Muscle of back (tissue), 11 donors: ENCODE measurements around the gene IGDCC3. TPM values are rescaled to one million over a fixed set of nuclear protein-coding genes. Genes with fewer than 3 reads are reported as not detected.
A peak's percentile ranks its signal among the peaks of the same experiment; 100 is the strongest.

Experiments
- DNase-seq, 3 donors: peaks; one replicate each; pipeline versions ENCODE4 v3.0.0 to v3.0.0-alpha.2; 2013
- polyA plus RNA-seq, 10 donors: library from polyadenylated mRNA; unstranded; fragments of 120-200 nt; gene quantifications; one replicate each; pipeline ENCODE4 v1.2.1, GENCODE V29; 2013; ENCODE audit not compliant: insufficient read length in 10 of 10

Gene IGDCC3
- polyA plus RNA-seq, 10 donors: 1.6 to 3.3 (median 2.8) TPM

- no peak for DNase-seq
These were observed 84.8 kb downstream of the IGDCC3 start for GRCh38 chr15:65292938-65293518.

DNA sequence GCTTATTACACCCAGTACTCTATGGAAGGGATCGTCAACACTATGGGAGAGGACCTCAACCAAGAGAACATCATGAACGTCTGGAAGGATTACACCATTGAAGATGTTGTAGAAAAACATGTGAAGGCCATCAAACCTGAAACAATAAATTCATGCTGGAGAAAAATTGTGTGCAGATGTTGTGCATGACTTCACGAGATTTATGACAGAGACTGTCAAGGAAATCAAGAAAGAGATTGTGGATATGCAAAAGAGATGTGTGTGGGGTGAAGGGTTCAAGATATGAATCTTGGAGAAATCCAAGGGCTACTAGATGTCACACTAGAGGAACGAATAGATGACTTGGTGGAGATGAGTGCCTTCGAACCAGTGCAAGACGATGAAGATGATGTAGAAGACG lies 87.6 kb downstream of the IGDCC3 start:
- no peak for DNase-seq

DNA sequence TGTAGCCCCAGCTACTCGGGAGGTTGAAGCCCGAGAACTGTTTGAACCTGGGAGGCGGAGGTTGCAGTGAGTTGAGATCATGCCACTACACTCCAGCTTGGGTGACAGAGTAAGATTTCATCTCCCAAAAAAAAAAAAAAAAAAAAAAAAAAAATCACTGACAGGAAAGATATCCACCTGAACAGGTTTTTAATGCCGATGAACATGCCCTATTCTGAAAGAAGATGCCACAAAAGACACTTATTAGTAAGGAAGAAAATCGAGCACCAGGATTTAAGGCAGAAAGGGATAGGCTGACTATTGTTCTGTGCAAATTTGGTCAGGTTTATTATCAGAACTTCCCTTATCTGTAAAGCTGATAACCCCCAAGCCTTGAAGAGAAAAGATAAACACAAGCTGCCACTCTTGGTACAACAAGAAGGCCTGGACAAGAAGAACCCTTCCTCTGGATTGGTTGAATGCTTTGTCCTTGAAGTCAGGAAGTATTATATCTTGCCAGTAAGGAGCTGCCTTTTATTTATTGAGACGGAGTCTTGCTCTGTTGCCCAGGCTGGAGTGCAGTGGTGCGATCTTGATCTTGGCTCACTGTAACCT lies 88.4 kb downstream of the IGDCC3 start:
- DNase-seq: no peak

GRCh38 chr15:65287520-65287855 lies 90.3 kb downstream of the IGDCC3 start:
- DNase-seq: no peak

DNA sequence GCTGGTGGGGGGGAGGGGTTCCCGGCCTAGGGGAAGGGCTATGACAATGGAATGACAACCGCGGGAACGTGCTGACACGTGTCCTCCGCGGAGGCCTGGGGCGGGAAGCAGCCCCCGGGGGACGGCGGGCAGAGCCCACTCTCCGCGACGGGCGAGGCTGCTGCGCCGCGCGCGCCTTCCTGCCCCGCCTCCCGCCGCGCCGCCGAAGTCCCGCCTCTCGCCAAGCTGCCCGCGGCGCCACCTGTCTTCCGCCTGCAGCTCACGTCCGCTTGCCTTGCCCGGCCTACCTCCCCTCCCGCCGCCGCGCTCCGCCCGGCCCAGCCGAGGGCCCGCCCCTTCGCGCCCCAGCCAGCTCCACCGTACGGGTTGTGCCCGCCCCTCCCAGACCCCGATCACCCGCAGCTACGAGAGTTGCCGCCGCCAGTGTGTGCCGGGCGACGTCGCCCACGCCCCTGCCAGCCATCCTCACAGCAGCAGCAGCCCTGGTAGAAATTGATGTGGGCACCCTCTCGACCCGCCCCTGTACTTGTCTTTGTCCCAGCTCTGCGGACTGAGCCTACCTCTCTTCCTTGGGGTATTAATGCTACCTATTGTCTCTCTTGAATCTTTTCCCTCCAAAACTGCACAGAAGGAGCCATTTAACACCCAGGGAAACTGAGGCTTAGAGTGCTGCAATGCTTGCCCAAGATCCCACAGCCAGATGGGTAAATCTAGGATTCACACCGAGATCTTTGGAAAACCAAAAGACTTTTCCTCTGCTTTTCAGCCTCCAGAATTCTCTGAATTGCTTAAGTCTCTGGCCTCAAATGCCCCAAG lies 90.9 kb downstream of the IGDCC3 start, which contains the start of gene PARP16:
Gene PARP16, minus strand, starts transcription at position 180 of the 816 bp plus-strand sequence. CDS start 457 bp downstream, outside the sequence.
- peak; percentile 83 to 95 (median 88) for DNase-seq

GRCh38 chr15:65286069-65286703 lies 91.6 kb downstream of the IGDCC3 start:
- peak; percentile 23 to 90 (median 60) for DNase-seq

DNA sequence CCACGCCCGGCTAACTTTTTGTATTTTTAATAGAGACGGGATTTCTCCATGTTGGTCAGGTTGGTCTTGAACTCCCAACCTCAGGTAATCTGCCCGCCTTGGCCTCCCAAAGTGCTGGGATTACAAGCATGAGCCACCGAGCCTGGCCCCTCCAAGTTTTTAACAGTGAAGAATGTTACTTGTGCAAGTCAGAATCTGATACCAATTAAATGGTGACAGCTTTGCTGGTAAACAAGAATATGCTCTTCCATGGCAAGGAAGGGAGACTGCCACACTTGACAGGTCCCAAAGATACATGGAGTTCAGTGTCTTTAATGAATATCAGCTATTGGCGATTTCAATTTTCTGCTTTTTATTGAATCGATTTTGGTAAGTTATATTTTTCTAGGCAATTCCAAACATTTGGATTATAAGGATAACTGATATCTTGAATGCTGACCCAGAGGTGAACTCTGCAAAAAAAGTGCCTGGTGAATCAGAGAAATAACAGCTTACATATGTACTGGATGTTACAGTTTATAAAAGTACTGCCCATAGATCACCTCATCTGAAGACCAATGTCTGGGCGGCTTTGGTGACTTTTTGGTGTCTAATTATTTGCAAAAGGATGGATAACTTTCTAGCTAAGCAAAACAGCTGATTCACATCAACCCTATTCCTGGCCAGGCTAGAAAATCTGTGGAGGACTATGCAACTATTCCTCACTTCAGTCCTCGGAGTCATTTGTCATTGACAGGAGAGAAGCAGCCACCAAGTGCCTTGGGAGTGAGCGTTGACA lies 92.3 kb downstream of the IGDCC3 start:
- DNase-seq: peak in 1 of 3 donors; percentile 28

GRCh38 chr15:65278480-65278879 lies 99.3 kb downstream of the IGDCC3 start:
- DNase-seq: no peak

Other genes with a start within 250 kb of the IGDCC3 start
- 10 to 100 TPM; 15.7 to 26.6 (median 20.3) TPM for gene PDCD7, start 244.2 kb downstream of the IGDCC3 start, polyA plus RNA-seq
- 10 to 100 TPM; 35.5 to 46.6 (median 43.1) TPM for gene CLPX, start 192.7 kb downstream of the IGDCC3 start, polyA plus RNA-seq
- gene CILP, start 166.5 kb downstream of the IGDCC3 start, polyA plus RNA-seq: 10 to 100 TPM; 24.4 to 44.1 (median 33.0) TPM
- 10 to 100 TPM in 9 of 10 donors, 1 to 10 TPM in 1; 9.3 to 14.1 (median 12.5) TPM for gene PARP16, start 91.1 kb downstream of the IGDCC3 start, polyA plus RNA-seq
- gene RNU5A-1, start 82.0 kb downstream of the IGDCC3 start, polyA plus RNA-seq: not detected
- gene RNU5B-1, start 73.3 kb downstream of the IGDCC3 start, polyA plus RNA-seq: not detected
- 100 to 1,000 TPM in 2 of 10 donors, 10 to 100 TPM in 8; 66.7 to 104 (median 86.6) TPM for gene IGDCC4, start 44.9 kb upstream of the IGDCC3 start, polyA plus RNA-seq
- gene DPP8, start 139.7 kb upstream of the IGDCC3 start, polyA plus RNA-seq: 10 to 100 TPM; 15.0 to 27.8 (median 20.5) TPM
- gene HACD3, start 152.5 kb upstream of the IGDCC3 start, polyA plus RNA-seq: 10 to 100 TPM; 32.6 to 63.5 (median 47.9) TPM
- 10 to 100 TPM; 19.6 to 30.7 (median 24.4) TPM for gene INTS14, start 233.1 kb upstream of the IGDCC3 start, polyA plus RNA-seq
- 10 to 100 TPM in 2 of 10 donors, 1 to 10 TPM in 8; 6.8 to 10.8 (median 8.0) TPM for gene SLC24A1, start 243.9 kb upstream of the IGDCC3 start, polyA plus RNA-seq